ENCODE data around the gene HSFY1. TPM values are rescaled to one million over a fixed set of nuclear protein-coding genes. Genes with fewer than 3 reads are reported as not detected.
"Not testable (repeated sequence)": the region's sequence is repeated elsewhere in the genome, so short reads cannot be mapped to it uniquely, and the experiment has no call there.

HSFY1 gene, protein sequence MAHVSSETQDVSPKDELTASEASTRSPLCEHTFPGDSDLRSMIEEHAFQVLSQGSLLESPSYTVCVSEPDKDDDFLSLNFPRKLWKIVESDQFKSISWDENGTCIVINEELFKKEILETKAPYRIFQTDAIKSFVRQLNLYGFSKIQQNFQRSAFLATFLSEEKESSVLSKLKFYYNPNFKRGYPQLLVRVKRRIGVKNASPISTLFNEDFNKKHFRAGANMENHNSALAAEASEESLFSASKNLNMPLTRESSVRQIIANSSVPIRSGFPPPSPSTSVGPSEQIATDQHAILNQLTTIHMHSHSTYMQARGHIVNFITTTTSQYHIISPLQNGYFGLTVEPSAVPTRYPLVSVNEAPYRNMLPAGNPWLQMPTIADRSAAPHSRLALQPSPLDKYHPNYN
- not detected in 2 replicates for total RNA-seq

DNA sequence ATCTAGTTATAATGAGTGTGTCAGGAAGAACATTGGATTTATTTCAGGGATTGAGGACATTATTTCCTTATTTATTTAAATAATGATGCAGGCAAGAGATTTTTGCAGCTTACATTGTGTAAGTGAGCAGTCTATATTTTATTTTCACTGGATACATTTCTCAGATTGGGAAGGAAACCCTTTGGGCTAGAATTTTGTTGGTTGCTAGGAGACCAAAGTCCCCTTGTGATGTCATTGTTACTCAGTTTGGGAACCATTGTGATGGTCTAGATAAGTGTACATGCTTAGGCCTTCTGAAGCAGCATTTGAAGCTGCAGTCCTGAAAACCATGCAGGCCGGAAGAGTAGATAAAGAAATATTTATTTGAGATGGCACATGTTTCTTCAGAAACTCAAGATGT, at the start of gene HSFY1:
Gene HSFY1, plus strand, starts transcription at position 301 of the 400 bp plus-strand sequence. Its CDS starts 68 bp downstream, at position 369.
- not testable (repeated sequence) for DNase-seq (ENCODE audit: low read depth in 2 of 2)

DNA sequence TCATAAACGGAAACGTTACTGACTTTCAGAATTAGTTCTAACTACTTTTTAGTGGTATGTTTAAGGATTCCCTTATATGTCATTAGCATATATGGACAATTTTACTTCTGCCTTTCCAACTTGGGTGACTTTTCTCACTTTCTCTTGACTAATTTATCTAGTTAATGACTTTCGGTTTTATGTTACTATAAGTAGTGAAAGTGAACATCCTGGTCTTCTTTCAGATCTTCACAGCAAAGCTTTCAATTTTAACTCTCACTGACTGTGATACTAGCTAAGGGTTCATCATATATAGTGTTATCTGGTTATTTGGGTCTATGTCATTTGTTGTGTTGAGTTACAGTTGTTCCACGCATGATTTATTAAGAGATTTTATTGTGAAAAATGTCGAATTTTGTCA, 42.3 kb upstream of the HSFY1 start:
- DNase-seq (ENCODE audit: low read depth in 2 of 2), result not testable (repeated sequence)

DNA sequence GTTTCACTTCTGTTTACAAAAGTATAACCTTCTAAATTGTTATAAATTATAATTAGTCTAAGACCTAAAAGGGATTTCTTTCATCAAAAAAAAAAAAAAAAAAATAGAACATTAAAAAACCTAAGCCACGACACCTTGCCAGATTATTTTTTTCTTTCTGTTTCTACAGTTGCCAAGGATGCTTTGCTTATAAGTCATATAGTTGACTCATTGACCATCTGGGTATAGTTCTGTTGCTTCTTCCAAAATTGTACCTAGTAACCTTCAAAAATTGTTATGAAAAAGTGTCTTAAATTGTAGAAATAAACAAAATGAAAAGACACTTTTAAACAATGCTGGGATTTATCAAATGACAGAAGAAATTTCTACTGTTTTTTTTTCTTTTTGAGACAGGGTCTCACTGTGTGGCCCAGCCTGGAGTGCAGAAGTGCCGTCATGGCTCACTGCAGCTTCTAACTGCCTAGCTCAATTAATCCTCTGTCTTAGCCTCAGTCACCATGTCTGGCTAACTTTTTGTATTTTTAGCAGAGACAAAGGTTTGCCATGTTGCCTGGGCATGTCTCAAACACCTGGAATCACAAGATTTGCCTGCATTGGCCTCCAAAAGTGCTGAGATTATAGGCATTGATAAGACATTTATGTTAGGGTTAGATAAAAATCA, 15.4 kb upstream of the HSFY1 start:
- not testable (repeated sequence) for DNase-seq (ENCODE audit: low read depth in 2 of 2)

DNA sequence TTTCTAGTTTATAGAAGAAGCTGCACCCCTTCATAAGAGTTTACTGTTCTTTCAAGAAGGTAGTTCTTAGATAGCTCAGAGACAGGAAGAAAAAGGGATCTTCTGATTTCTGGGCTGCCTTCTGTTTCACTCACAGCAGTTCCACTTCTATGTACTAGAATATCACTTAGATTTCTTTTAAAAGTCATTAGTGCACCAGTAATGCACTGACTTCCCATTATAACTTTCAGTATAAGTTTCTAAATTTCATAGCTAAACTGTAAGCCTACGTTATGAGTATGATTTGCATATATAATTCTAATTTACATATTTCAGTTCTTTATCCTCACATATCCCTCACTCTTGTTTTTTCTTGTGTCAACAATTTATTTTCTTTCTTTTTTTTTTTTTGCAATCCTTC, 7.6 kb upstream of the HSFY1 start:
- DNase-seq (ENCODE audit: low read depth in 2 of 2), result not testable (repeated sequence)

DNA sequence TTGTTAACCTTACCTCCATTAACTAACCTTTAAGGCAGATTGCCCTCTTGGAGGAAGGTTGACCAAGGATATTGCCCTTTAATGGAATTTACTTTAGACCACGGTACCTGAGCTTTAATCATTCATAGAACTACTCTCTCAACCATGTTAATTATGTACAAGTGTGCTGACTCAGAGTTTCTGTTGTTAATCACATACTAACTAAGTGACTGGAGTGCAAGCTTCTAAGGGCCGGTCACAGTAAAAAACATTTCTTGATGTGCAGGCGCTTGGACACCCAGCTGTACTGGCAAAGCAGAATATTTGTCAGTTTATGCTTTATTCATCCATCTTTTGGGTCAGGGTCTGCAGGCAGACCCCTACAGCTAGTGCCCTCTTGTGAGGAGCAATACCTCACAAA, 6.6 kb downstream of the HSFY1 start:
- DNase-seq (ENCODE audit: low read depth in 2 of 2), result not testable (repeated sequence)

DNA sequence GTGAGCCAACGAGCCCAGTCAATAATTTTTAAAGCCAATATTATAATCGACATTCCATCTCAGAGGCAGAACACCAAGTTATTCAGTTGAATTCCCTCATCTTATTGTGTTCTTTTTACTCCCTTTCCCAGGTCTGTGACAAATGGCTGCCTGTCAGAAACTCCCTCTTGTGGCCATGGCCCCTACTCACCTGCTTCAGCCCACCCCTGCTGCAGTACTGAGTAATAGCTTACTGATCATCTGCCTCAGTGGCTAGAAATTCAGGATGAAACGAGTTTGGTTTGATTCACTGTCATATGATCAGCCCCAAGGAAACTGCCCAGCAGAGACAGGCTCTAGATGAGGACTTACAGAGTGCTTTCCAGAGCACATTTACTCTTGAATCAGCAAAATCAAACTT, 19.4 kb downstream of the HSFY1 start:
- DNase-seq (ENCODE audit: low read depth in 2 of 2), result not testable (repeated sequence)

Other genes with a start within 250 kb of the HSFY1 start
- not detected in 2 replicates for gene HSFY2, start 227.0 kb downstream of the HSFY1 start, total RNA-seq

Measured in lung microvascular endothelial cell (primary cell).